GM21515 (cell line): ENCODE data around the gene ANO1.

Source experiments
- ATAC-seq: cut with Tn5 transposase; IDR thresholded peaks from one replicate; pipeline ENCODE4 v1.9.1; 2021; ENCODE audit not compliant: unreplicated experiment

Gene ANO1

GRCh38 chr11:70133771-70134335 lies 55.7 kb downstream of the ANO1 start:
- no peak for ATAC-seq

GRCh38 chr11:70134490-70134889 lies 56.4 kb downstream of the ANO1 start:
- no peak for ATAC-seq

DNA sequence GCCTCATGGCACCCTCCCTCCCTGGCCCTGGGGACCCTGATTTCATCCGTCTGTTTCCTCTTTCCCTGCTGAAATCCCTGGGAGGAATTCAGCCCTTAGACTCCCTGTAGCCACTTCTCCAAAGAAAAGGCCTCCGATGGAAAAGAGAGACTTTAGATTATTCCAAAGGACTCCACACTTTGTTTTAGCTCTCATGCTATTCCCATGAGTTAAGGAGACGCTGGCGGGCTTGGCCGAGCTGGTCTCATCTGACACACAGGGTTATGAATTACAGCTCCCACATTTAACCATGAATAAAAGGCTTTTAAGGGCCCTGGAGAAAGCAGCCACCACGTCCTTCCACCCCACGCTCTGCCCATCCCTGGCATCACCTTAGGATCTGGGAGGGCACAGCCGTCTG lies 57.0 kb downstream of the ANO1 start:
- ATAC-seq, result no peak

DNA sequence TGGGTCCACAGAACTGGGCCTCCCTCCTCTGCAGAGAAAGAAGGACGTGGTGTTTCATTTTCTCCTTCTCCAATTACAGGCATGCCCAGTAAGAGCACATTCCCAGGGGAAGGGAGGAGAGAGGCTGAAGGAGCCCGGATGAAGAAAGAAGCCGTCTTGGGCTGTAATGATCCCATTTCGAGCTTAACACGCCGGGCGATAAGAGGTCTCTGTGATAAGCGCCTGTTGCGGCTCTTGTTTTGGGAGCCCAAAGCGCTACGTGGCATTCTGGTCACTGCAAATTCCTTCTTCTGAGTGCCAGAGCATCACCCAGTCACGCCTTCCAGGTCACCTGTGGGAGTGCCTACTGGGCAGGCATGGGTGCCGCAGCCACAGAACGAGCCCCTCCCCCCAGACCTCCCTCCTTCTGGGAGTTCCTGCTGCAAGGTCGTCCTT lies 57.5 kb downstream of the ANO1 start:
- ATAC-seq, result no peak

GRCh38 chr11:70137383-70137782 lies 59.3 kb downstream of the ANO1 start:
- no peak for ATAC-seq

- ATAC-seq, result no peak
These were observed 60.3 kb downstream of the ANO1 start for GRCh38 chr11:70138403-70138802.

DNA sequence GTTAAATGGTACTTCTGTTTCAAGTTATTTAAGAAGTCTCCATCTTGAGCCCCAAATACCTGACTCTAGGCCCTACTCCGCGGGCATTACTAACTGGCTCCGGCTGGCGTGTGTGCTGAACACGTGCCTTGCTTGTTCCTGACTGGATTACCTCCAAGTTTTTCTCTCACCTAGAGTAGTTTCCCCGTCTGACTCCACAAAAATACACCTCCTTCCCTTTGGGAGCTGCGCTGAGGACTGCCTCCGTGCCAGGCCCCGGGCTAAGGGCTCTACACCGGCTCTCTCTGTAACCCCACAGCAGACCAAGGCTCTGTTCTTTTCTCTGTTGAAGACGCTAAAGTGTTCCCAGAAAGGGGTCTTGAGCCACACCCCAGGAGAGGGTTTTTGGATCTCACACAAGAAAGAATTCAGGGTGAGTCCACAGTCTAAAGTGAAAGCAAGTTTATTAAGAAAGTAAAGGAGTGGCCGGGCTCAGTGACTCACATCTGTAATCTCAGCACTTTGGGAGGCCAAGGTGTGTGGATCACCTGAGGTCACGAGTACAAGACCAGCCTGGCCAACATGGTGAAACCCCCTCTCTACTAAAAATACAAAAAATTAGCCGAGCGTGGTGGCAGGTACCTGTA lies 61.8 kb downstream of the ANO1 start:
- no peak for ATAC-seq

GRCh38 chr11:70140711-70141485 lies 62.8 kb downstream of the ANO1 start:
- ATAC-seq, result no peak

DNA sequence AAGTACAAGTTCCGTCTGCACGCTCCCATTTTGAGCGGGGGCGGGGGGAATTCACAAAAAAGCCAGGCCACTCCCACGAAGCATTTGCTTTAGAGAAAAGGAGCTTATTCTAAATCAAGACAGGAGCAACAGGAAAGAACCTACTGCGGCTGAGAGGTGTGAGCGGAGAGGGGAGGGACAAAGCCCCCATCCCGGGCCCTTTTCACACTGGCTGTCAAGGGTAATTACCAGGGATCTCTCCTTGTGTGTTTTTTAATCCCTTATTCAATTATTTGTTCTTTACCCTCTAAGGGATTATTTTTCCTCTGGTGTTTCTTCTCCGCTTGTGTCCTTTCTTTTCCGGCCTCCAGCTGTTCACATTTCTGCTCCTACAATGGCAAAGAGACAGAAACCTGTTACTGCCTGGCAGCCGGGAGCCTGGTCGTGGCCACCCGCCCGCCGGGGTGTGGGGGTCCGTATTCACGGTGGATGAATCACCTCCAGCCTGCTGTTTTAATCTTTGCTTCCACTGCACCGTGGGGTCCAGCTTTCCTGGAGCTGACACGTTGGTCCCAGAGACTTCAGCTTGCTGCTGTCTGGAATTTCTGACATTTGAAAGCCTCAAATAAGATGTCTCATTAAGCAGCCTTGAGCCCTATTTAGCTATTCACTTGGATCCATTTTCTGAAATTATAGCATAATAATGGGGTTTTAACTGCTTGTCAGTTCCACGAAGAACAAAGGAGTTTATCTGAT lies 63.5 kb downstream of the ANO1 start:
- no peak for ATAC-seq

GRCh38 chr11:70142221-70142875 lies 64.2 kb downstream of the ANO1 start:
- no peak for ATAC-seq

DNA sequence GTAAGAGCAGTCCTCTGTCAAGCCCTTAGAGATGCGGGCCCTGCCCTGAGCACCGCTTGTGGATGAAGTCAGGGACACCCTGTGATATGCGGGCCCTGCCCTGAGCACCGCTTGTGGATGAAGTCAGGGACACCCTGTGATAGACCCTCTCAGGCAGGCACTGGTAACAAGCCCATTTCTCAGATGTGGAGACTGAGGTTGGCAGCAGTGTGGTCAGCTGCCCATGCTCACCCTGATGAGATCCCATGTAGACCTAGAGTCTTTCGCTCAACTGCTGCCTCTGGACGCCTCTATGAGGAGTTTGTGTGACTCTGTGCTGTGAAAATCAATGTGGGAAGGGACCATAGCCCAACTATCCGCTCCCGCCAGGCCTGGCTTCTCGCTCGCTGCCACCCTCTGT lies 66.1 kb downstream of the ANO1 start:
- no peak for ATAC-seq

- ATAC-seq, result no peak
These were observed 67.0 kb downstream of the ANO1 start for GRCh38 chr11:70145071-70145470.

DNA sequence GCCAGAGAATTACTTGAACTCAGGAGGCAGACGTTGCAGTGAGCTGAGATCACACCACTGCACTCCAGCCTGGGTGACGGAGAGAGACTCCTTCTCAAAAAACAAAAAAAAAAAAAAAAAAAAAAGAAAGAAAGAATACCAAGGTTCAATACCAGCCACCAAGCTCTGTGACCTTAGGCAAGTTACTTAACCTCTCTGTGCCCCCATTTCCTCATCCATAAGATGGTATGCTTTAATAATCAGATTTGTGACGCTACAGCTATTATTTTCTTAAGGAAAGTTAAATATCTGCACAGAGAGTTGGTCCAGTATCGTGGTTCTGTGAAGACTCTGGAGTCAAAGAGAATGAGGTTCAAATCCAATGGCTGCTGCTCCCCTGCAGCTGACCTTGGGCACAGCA lies 67.7 kb downstream of the ANO1 start:
- ATAC-seq, result no peak

DNA sequence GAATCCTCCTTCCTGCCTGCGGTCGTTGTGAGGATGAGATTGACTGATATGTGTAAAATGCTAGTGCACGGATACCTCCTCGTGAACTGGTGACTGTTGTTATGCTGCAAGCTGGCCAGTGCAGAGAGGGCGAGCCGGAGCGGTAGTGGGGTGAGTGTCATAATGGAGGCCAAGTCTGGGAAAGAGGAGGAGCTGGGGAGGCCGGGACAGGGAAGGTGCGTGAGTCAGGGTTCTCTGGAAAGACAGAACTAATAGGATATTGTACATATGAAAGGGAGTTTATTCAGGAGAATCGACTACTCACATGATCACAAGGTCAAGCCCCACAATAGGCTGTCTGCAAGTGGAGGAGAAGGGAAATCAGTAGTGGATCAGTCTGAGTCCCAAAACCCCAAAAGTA lies 68.2 kb downstream of the ANO1 start:
- no peak for ATAC-seq

GRCh38 chr11:70146895-70147520 lies 68.9 kb downstream of the ANO1 start:
- no peak for ATAC-seq

- ATAC-seq, result no peak
These were observed 69.6 kb downstream of the ANO1 start for GRCh38 chr11:70147668-70148067.

DNA sequence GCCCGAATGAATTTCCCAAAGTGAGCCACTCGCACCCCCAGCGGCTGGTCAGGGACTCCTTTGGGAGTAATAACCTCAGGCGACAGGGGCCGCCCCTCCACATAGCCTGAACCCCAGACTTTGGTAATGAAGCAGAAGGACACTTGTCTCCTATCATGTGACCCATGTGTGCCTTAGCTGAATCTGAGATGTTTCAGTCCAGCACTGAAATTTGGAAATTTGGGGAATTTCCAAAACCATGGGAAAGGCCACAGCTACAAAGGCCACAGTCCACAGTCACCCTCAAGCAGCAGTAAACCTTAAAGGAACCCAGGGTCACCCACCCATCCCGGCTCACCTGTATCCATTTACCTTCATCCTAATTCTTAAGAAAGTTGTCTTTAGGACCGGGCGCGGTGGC lies 73.6 kb downstream of the ANO1 start:
- no peak for ATAC-seq

- no peak for ATAC-seq
These were observed 75.1 kb downstream of the ANO1 start for GRCh38 chr11:70153133-70153727.

DNA sequence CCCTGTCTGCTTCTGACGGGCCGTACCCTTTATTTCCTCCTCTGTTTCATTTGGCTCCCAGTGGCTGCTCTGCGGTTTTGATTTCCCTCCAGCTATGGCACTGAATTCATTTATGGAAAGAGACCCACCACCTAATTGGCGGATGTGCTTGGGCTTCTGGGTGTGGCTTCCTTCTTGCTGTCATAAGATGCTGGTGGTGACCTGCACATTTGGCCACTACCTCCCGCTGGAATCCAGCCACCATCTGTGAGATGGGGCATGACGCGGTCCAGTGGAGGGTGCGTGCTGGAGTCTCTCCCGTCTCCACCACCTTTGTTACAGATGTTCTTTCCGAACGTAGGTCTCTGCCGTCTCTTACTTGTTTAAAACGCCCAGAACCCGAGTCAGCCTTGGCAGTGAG lies 77.3 kb downstream of the ANO1 start:
- ATAC-seq, result no peak

DNA sequence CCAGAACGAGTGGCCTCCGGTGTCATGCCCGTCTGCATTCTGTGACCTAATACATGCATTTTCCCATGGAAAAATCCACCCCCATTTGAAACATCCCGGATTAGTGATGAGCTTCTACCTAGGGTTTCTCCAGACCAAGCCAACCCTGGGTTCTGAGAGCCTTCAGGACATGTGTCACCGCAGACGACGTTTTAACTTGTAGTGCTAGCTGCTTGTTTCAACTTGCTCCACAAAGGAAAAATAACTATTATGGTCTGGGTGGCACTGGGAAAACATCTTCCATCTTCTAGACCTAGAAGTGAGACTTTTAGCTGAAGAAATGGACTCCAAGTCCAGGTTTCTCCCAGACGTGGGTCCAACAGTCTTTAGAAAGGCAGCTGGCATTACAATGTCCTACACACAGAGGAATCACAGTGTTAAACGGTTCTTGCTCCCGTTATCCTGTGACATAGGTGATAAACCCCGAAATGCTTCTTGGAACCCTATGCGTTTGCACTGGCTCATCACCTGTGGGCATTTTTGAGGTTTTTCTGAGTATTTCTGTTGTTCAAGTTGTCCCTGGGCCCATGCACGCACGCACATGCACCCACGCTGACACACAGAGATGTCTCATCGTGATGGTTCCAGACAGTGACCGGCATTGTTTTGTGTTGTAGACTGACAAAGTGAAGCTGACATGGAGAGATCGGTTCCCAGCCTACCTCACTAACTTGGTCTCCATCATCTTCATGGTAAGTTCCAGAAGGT lies 78.3 kb downstream of the ANO1 start:
- no peak for ATAC-seq
